ENCODE data around the gene TCF7L2.
A peak's percentile ranks its signal among the peaks of the same experiment; 100 is the strongest.

The TCF7L2 gene

GRCh38 chr10:113178771-113179170 lies 228.7 kb downstream of the TCF7L2 start:
- no peak for DNase-seq (ENCODE audit: low read depth)

DNA sequence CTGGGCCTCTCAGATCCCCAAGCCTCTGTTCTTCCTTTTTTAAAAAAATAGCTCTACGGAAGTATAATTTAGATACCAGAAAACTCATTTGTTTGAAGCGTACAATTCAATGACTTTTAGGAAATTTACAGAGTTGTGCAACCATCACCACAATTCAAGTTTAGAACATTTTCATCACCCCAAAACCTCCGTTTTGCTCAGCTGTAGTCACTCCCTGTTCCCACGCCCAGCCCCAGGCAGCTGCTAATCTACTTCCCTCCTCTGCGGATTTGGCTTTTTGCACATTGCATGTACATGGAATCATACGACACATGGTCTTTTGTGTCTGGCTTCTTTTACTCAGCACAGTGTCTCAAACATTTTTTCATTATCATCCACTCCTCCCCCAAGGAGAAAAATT lies 229.2 kb downstream of the TCF7L2 start:
- DNase-seq (ENCODE audit: low read depth): no peak

DNA sequence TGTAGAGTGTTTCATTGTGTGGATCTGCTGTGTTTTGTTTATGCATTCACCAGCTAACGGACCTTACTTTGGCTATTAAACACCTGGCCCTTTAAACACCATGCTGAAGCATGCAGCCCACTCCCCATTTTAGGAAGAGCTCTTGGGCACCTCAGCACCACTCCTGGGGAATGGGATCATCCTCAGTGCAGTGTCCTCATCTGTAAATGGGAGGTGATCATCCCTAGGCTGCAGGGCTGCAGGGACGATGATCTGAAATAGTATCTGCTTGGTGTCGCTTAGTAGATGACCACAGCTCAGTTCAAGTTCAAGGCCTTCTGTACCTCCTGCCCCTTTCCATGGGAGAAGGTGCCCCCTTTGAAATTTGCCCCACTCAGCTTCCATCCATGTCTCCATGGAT lies 229.9 kb downstream of the TCF7L2 start:
- no peak for DNase-seq (ENCODE audit: low read depth)

- DNase-seq (ENCODE audit: low read depth): peak; percentile 29
Observed at GRCh38 chr10:113180401-113181154, 230.5 kb downstream of the TCF7L2 start.

DNA sequence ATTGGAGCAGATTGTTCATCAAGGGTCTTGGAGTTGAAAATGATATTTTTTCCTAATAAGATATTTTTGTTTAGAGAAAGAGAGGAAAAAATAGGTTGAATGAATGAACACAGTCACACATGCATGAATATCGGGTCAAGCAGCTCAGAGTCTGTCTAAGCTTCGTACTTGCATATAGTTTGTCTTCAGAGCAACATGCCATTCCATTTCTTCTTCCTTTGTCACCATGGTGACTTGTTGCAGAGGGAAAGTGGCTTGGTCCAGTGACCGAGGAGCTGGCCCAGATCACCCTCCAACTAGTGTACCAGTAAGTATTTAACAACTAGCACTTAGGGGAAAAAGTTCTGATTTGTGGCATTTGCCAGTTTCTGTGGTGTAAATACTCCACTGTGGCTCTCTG lies 232.1 kb downstream of the TCF7L2 start:
- no peak for DNase-seq (ENCODE audit: low read depth)

- no peak for DNase-seq (ENCODE audit: low read depth)
Observed at GRCh38 chr10:113183573-113183972, 233.5 kb downstream of the TCF7L2 start.

GRCh38 chr10:113187063-113187777 lies 237.2 kb downstream of the TCF7L2 start:
- no peak for DNase-seq (ENCODE audit: low read depth)

DNA sequence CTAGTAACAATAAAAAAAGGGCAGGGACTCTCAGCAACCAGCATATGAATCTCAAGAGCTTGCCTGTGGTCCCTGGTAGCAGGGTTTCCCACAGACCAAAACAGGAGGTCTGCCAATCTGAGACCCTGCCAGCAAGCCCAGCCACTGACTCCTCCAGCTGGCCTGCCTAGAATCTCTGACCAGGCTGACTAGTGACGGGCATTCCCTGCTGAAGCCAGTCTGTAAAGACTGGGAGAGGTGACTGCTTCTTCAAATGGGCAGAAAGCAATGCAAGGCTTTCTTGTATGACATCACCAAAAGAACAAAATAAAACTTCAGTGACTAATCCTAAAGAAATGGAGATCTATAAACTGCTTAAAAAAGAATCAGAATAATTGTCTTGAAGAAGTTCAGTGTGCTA lies 249.4 kb downstream of the TCF7L2 start:
- DNase-seq (ENCODE audit: low read depth): peak; percentile 86

GRCh38 chr10:113202011-113202410 lies 252.0 kb downstream of the TCF7L2 start:
- DNase-seq (ENCODE audit: low read depth): no peak

DNA sequence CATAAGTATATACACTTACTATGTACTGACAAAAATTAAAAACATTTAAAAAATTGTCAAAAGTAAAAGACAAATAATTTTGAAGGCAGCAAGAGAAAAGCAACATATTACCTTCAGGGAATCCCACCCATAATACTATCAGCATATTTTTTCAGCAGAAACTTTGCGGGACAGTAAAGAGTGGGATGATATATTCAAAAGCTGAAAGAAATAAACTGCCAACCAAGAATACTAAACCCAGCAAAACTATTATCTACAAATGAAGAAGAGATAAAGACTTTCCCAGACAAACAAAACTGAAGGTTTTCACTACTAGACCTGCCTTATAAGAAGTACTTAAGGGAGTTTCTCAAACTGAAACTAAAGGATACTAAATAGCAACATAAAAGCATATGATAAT lies 257.9 kb downstream of the TCF7L2 start:
- DNase-seq (ENCODE audit: low read depth): no peak

GRCh38 chr10:113213035-113213434 lies 263.0 kb downstream of the TCF7L2 start:
- no peak for DNase-seq (ENCODE audit: low read depth)

DNA sequence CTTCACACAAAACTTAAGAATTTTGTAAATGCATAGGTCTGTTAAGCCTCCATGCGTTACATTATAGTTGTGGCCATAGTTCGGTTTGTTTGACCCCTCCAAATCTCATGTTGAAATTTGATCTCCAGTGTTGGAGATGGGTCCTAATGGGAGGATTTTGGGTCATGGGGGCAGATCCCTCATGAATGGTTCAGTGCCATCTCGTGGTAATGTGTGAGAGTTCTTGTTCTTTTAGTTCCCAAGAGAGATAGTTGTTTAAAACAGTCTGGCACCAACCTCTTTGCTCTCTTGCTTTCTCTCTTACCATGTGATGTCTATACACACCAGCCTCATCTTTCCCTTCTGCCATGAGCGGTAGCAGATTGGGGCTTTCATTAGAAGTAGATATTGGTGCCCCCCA lies 264.3 kb downstream of the TCF7L2 start:
- DNase-seq (ENCODE audit: low read depth): no peak

- no peak for DNase-seq (ENCODE audit: low read depth)
Observed at GRCh38 chr10:113216102-113216501, 266.1 kb downstream of the TCF7L2 start.
